Upper lobe of left lung (tissue), 4 donors: ENCODE measurements around the gene UBAC2.

ENCODE experiments used
- CTCF ChIP-seq, 6 experiments: fragments of 450-650 bp in 4 of 6; fragments of 200-600 bp in 2 of 6; sonication (generic) in 2 of 6; IDR thresholded peaks; one replicate each; pipeline ENCODE4 v1.5.1; 2016 to 2019; ENCODE audit warnings: antibody characterized with exemption in 6 of 6
- EP300 ChIP-seq, 4 donors: sonication (generic); formaldehyde crosslinking; IDR thresholded peaks; one replicate each; pipeline ENCODE4 v1.5.1; 2017; ENCODE audit warnings: antibody characterized with exemption in 4 of 4, control low read depth in 2 of 4
- POLR2A ChIP-seq, 4 donors: fragments of 450-650 bp; IDR thresholded peaks; one replicate each; pipeline ENCODE4 v1.5.1; 2016 to 2017; ENCODE audit warnings: antibody characterized with exemption in 4 of 4, mild to moderate bottlenecking in 2 of 4
- POLR2AphosphoS5 ChIP-seq, 2 donors: sonication (generic); formaldehyde crosslinking; IDR thresholded peaks; one replicate each; pipeline ENCODE4 v1.5.1; 2017; ENCODE audit warnings: antibody characterized with exemption in 2 of 2

DNA sequence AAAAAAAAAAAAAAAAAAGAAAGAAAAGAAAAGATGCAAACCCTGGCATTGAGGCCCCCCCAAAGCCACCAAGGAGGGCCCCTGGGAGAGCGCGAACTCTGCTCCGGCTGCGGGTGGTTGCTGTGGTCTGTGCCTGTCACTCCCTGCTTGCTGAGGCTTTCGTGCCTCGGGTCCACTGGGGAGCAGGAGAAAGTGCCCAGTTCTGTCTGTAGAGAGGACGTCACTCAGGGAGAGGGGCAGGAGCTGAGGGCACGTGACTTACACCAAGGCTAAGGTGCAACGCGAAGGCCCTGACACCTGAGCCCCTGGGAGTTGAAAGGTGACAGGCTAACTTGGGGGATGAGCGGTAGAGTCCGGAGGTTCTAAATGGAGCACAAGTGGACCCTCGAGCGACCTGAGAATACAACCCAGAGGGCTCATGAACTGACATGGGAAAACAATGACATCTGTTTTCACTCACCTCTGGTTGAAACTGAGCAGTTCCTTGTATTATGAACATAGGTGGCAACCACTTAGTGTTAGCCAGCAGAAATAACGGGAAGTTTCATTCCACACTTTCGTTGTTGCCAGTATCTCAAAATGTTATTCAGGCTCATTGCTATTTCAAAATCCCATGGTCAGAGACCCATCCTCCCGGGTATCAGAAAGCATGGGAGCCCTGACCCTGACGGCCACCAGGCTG is 231.4 kb downstream of the UBAC2 start:
- no peak for TF ChIP-seq CTCF (IDR thresholded peaks at IDR 0.05)
- TF ChIP-seq POLR2A (IDR thresholded peaks at IDR 0.05): no peak
- TF ChIP-seq EP300 (IDR thresholded peaks at IDR 0.05): no peak
- no peak for TF ChIP-seq POLR2AphosphoS5 (IDR thresholded peaks at IDR 0.05)
